ENCODE data around the gene SETD3. TPM values are rescaled to one million over a fixed set of nuclear protein-coding genes. Genes with fewer than 3 reads are reported as not detected.

SETD3 gene
- total RNA-seq, 6 experiments from 2014 or later, result 42.1 to 53.9 (median 47.0) TPM

- Mint-ChIP-seq H3K27ac (no peak overlapping the region), H3K4me3 (no peak overlapping the region; the same call in 1 of the 2 replicates), H3K9me3 (no peaks in the 10 kb centered on the region), H3K4me1 (ENCODE audit: low read depth) (peaks cover 10% of the 10 kb centered on the region), H3K36me3 (ENCODE audit: low read depth) (no peaks in the 10 kb centered on the region), H3K27me3 (ENCODE audit: insufficient read depth) (no peaks in the 10 kb centered on the region; the same call in none of the 2 replicates)
- TF ChIP-seq CTCF (IDR thresholded peaks at IDR 0.05), result no peak
- no peak for DNase-seq
Observed at GRCh38 chr14:99420711-99421110, 59.9 kb downstream of the SETD3 start.

- Mint-ChIP-seq H3K4me1 (ENCODE audit: low read depth) (peaks cover 18% of the 10 kb centered on the region), H3K27ac (no peak overlapping the region), H3K36me3 (ENCODE audit: low read depth) (no peaks in the 10 kb centered on the region), H3K4me3 (no peak overlapping the region), H3K27me3 (ENCODE audit: insufficient read depth) (no peaks in the 10 kb centered on the region; the same call in none of the 2 replicates), H3K9me3 (no peaks in the 10 kb centered on the region)
- no peak for TF ChIP-seq CTCF (IDR thresholded peaks at IDR 0.05)
- no peak for DNase-seq
Observed at GRCh38 chr14:99419905-99420304, 60.8 kb downstream of the SETD3 start.

- TF ChIP-seq CTCF (IDR thresholded peaks at IDR 0.05), result no peak
- Mint-ChIP-seq H3K9me3 (no peaks in the 10 kb centered on the region), H3K4me1 (ENCODE audit: low read depth) (peaks cover 20% of the 10 kb centered on the region), H3K36me3 (ENCODE audit: low read depth) (no peaks in the 10 kb centered on the region), H3K27me3 (ENCODE audit: insufficient read depth) (no peaks in the 10 kb centered on the region; the same call in none of the 2 replicates), H3K4me3 (no peak overlapping the region), H3K27ac (no peak overlapping the region)
- no peak for DNase-seq
Observed at GRCh38 chr14:99418242-99418641, 62.4 kb downstream of the SETD3 start.

- Mint-ChIP-seq H3K27me3 (ENCODE audit: insufficient read depth) (no peaks in the 10 kb centered on the region; the same call in none of the 2 replicates), H3K4me3 (no peak overlapping the region), H3K36me3 (ENCODE audit: low read depth) (no peaks in the 10 kb centered on the region), H3K9me3 (no peaks in the 10 kb centered on the region), H3K27ac (no peak overlapping the region), H3K4me1 (ENCODE audit: low read depth) (peaks cover 21% of the 10 kb centered on the region)
- no peak for DNase-seq
- TF ChIP-seq CTCF (IDR thresholded peaks at IDR 0.05), result no peak
Observed at GRCh38 chr14:99416909-99417308, 63.8 kb downstream of the SETD3 start.

DNA sequence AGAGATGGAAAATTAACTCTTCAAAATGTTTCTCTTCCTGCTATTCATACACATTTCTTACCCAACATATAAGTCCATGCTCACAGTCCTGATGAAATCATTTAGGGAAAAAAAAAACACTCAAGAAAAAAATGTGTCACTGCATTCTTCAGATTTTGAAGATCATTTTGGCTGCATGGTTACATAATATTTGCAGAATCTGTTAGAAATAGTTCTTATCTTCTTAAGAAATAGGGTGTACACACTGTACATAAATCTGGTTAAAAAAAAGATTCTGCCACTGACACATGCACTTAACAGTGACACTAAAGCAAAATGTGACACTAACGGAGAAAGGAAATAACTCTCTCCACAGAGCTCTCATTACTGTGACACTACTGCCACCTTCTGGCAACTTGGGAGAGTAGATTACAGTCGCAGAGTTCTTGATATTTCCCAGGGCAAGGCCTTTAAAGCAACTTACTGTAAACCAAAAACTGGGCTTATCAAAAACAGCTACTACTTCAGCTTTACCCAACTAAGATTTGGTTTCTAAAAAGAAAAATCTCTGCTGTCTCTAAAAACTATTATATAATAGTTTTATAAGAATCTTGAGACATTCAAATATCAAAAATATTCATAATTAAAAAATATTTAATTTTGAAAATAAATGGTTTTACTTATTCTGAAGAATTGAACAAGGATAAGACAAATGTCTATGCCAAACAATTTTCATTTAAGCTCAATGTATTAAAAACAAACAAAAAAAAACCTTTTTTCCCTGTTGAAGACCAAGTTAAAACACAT, 65.0 kb downstream of the SETD3 start:
- no peaks in the 10 kb centered on the region for H3K36me3 Mint-ChIP-seq (ENCODE audit: low read depth)
- H3K27ac Mint-ChIP-seq, result peak overlapping the region; percentile 53
- H3K27me3 Mint-ChIP-seq (ENCODE audit: insufficient read depth), result no peaks in the 10 kb centered on the region; the same call in none of the 2 replicates
- peak overlapping the region; percentile 55; the same call in 1 of the 2 replicates for H3K4me3 Mint-ChIP-seq
- peak; percentile 91 for TF ChIP-seq CTCF (IDR thresholded peaks at IDR 0.05)
- H3K4me1 Mint-ChIP-seq (ENCODE audit: low read depth), result peaks cover 21% of the 10 kb centered on the region
- no peaks in the 10 kb centered on the region for H3K9me3 Mint-ChIP-seq
- DNase-seq, result peak; percentile 85

Measured in HFFc6 (cell line).